ENCODE measurements around the gene OR1L6. TPM values are rescaled to one million over a fixed set of nuclear protein-coding genes. Genes with fewer than 3 reads are reported as not detected.

OR1L6 gene
- not detected in 3 replicates for total RNA-seq

- H3K36me3 Mint-ChIP-seq: peaks cover 2% of the 10 kb centered on the region
- TF ChIP-seq CTCF (IDR thresholded peaks at IDR 0.05; ENCODE audit: unreplicated experiment): no peak
- DNase-seq (ENCODE audit: low spot score in 2 of 2, unreplicated experiment in 2 of 2): no peak
- H3K9me3 Mint-ChIP-seq: peaks cover 82% of the 10 kb centered on the region
- H3K4me3 Mint-ChIP-seq: no peak within 1 kb of the TSS
- no peaks in the 10 kb centered on the region for H3K27me3 Mint-ChIP-seq (ENCODE audit: low read depth)
- H3K4me1 Mint-ChIP-seq: no peaks in the 10 kb centered on the region
- no peak within 1 kb of the TSS for H3K27ac Mint-ChIP-seq
Measured at GRCh38 chr9:122742003-122742402, at the start of gene OR1L6. TSS of gene OR1L6 (plus strand) at chr9:122742303. CDS start at chr9:122749848, 7,545 bp downstream.

- H3K9me3 Mint-ChIP-seq: peaks cover 37% of the 10 kb centered on the region
- H3K4me3 Mint-ChIP-seq: no peak overlapping the region
- H3K27me3 Mint-ChIP-seq (ENCODE audit: low read depth): no peaks in the 10 kb centered on the region
- TF ChIP-seq CTCF (IDR thresholded peaks at IDR 0.05; ENCODE audit: unreplicated experiment): no peak
- no peak overlapping the region for H3K27ac Mint-ChIP-seq
- peaks cover 3% of the 10 kb centered on the region for H3K36me3 Mint-ChIP-seq
- no peaks in the 10 kb centered on the region for H3K4me1 Mint-ChIP-seq
- DNase-seq (ENCODE audit: low spot score in 2 of 2, unreplicated experiment in 2 of 2): no peak
Measured at GRCh38 chr9:122695696-122696095, 46.4 kb upstream of the OR1L6 start.

- H3K27me3 Mint-ChIP-seq (ENCODE audit: low read depth): no peaks in the 10 kb centered on the region
- no peak for DNase-seq (ENCODE audit: low spot score in 2 of 2, unreplicated experiment in 2 of 2)
- no peaks in the 10 kb centered on the region for H3K36me3 Mint-ChIP-seq
- H3K9me3 Mint-ChIP-seq: peaks cover 69% of the 10 kb centered on the region
- no peaks in the 10 kb centered on the region for H3K4me1 Mint-ChIP-seq
- TF ChIP-seq CTCF (IDR thresholded peaks at IDR 0.05; ENCODE audit: unreplicated experiment): no peak
- H3K4me3 Mint-ChIP-seq: no peak overlapping the region
- H3K27ac Mint-ChIP-seq: no peak overlapping the region
Measured at GRCh38 chr9:122718038-122718437, 24.1 kb upstream of the OR1L6 start.

DNA sequence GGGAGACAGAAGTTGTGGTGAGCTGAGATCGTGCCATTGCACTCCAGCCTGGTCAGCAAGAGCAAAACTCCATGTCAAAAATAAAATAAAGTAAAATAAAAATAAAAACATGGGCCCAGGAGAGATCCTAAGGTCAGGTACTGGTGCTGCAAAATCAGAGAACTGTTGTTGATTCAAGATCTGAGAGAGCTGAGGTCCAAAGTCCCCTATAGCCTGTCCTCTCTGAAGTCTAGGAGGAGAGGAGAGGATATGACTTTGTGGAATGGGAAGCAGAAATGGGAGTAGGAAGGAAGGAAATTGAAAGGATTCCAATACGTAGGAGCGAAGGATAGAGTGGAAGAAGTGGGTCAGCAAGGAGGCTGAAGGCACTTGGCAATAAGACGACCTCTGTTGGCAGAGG lies 22.9 kb upstream of the OR1L6 start:
- no peak overlapping the region for H3K4me3 Mint-ChIP-seq

GRCh38 chr9:122723690-122724089 lies 18.4 kb upstream of the OR1L6 start, which contains the start of gene OR1L4:
TSS of gene OR1L4 (plus strand) at chr9:122723990. CDS start at chr9:122723990, 0 bp downstream.
- H3K36me3 Mint-ChIP-seq: no peaks in the 10 kb centered on the region
- peaks cover 60% of the 10 kb centered on the region for H3K9me3 Mint-ChIP-seq
- no peak within 1 kb of the TSS for H3K4me3 Mint-ChIP-seq
- DNase-seq (ENCODE audit: low spot score in 2 of 2, unreplicated experiment in 2 of 2): no peak
- no peak for TF ChIP-seq CTCF (IDR thresholded peaks at IDR 0.05; ENCODE audit: unreplicated experiment)
- H3K27ac Mint-ChIP-seq: no peak within 1 kb of the TSS
- H3K27me3 Mint-ChIP-seq (ENCODE audit: low read depth): no peaks in the 10 kb centered on the region
- no peaks in the 10 kb centered on the region for H3K4me1 Mint-ChIP-seq

More for the DNA sequence above, 22.9 kb upstream of the OR1L6 start:
- no peaks in the 10 kb centered on the region for H3K27me3 Mint-ChIP-seq (ENCODE audit: low read depth)
- no peak overlapping the region for H3K27ac Mint-ChIP-seq
- no peaks in the 10 kb centered on the region for H3K4me1 Mint-ChIP-seq
- H3K36me3 Mint-ChIP-seq: no peaks in the 10 kb centered on the region
- TF ChIP-seq CTCF (IDR thresholded peaks at IDR 0.05; ENCODE audit: unreplicated experiment): no peak
- peaks cover 70% of the 10 kb centered on the region for H3K9me3 Mint-ChIP-seq
- DNase-seq (ENCODE audit: low spot score in 2 of 2, unreplicated experiment in 2 of 2): no peak

DNA sequence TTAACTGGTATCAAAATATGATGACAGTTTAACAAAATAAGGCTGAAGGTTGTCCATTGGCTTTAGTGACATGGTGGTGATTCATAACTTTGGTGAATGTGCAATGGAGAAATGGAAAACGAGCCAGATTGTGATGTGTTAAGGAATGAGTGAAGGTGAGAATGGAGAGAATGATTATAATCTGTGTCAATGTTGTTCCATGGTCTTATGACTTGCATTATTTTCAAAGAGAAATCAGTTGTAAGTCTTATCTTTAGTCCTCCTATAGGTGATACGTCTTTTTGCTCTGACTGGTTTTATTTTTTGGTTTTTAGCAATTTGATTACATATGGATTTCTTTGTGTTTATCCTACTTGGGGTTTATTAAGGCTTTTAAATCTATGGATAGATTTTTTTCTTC lies 12.7 kb downstream of the OR1L6 start:
- Mint-ChIP-seq H3K27ac (no peak overlapping the region), H3K27me3 (ENCODE audit: low read depth) (no peaks in the 10 kb centered on the region), H3K36me3 (peaks cover 2% of the 10 kb centered on the region), H3K4me1 (no peaks in the 10 kb centered on the region), H3K9me3 (peaks cover 69% of the 10 kb centered on the region), H3K4me3 (no peak overlapping the region)
- TF ChIP-seq CTCF (IDR thresholded peaks at IDR 0.05; ENCODE audit: unreplicated experiment): no peak
- no peak for DNase-seq (ENCODE audit: low spot score in 2 of 2, unreplicated experiment in 2 of 2)
